ENCODE results near the gene MFAP1.
A peak's percentile ranks its signal among the peaks of the same experiment; 100 is the strongest.
"Not testable (repeated sequence)": the region's sequence is repeated elsewhere in the genome, so short reads cannot be mapped to it uniquely, and the experiment has no call there.

The MFAP1 gene

DNA sequence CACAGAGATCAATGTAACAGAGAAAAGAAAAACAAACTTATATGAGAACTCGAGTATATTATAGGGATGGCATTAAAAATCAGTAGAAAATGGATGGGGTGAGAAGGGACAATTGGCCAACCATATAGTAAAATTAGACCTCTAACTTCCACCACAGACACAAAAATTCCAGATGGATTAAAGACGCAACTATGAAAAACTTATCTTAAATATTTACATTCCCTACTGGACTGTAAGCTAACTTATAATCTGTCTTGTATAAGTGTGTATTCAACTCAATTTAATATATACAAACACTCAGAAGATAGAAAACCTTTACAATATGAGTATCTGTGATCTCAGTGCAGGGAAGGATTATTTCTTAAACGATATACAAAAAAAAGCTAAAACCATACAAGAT, 3.0 kb downstream of the MFAP1 start:
- DNase-seq (ENCODE audit: low spot score) = no peak

DNA sequence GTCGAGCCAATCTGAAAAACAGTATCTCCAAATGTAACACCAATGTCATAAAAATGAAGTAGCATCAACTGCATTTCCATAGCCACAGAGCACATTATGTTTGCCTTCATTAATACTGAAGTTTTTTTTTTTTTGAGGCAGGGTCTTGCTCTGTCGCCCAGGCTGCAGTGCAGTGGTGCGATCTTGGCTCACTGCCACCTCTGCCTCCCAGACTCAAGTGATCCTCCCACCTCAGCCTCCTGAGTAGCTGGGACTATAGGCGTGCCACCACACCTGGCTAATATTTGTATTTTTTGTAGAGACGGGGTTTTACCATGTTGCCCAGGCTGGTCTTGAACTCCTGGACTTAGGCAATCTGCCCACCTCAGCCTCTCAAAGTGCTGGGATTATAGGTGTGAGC, 9.4 kb downstream of the MFAP1 start:
- DNase-seq (ENCODE audit: low spot score) = not testable (repeated sequence)

DNA sequence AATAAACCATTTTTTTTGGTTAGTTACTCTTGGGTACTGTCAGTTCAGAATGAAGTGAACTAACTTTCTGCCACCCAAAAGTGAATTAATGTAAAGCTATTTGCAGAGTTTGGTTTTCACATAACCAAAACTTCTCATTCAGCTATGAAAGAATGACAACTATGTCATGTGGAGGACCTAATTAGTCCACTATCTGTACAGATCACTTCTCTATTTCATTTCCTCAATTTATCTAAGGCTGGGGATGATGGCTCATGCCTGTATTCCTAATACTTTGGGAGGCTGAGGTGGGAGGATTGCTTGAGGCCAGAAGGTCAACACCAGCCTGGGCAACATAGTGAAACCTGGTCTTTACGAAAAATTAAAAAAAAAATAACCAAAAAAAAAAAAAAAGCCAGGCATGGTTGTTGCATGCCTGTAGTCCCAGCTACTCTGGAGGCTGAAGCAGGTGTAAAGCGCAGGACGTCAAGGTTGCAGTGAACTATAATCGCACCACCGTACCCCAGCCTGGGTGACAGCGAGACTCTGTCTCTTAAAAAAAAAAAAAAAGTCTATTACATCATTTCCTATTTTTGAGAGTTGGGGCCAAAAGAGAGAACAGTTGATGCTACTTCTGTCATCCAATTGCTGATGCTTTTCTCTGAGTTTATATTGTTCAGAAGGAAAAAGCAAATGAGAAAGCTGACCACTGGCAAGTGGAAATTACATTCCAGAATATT, 15.4 kb downstream of the MFAP1 start:
- DNase-seq (ENCODE audit: low spot score) = no peak

- DNase-seq (ENCODE audit: low spot score) = no peak
Observed at GRCh38 chr15:43808435-43808950, 16.0 kb downstream of the MFAP1 start.

- DNase-seq (ENCODE audit: low spot score) = not testable (repeated sequence)
Observed at GRCh38 chr15:43802676-43803075, 21.8 kb downstream of the MFAP1 start.

GRCh38 chr15:43800286-43801141, 24.0 kb downstream of the MFAP1 start, which contains the start of gene HYPK:
TSS of gene HYPK (plus strand) at chr15:43800599. CDS start at chr15:43800623, 24 bp downstream.
- peak; percentile 93 for DNase-seq (ENCODE audit: low spot score)

DNA sequence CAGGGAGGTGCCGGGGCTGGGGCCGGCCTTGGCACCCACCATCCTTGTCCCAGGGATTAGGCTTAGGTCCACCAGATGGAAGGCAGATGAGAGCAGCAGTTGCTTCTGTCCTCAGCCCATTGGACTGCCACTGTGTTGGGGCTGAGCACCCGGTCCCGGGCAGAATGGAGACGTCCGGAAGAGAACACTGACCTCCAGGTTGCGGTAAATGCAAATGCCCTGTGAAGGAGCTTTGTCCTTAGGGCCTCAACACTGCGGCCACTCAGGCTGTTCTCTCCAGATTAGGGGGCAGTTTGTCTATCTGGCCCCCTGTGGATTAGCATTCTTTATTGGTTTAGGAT, 24.6 kb downstream of the MFAP1 start, which contains the start of gene SERINC4:
Gene SERINC4 (minus strand): TSS at position 276 of the 341 bp plus-strand sequence. CDS start 234 bp downstream, at position 42.
- DNase-seq (ENCODE audit: low spot score) = no peak

DNA sequence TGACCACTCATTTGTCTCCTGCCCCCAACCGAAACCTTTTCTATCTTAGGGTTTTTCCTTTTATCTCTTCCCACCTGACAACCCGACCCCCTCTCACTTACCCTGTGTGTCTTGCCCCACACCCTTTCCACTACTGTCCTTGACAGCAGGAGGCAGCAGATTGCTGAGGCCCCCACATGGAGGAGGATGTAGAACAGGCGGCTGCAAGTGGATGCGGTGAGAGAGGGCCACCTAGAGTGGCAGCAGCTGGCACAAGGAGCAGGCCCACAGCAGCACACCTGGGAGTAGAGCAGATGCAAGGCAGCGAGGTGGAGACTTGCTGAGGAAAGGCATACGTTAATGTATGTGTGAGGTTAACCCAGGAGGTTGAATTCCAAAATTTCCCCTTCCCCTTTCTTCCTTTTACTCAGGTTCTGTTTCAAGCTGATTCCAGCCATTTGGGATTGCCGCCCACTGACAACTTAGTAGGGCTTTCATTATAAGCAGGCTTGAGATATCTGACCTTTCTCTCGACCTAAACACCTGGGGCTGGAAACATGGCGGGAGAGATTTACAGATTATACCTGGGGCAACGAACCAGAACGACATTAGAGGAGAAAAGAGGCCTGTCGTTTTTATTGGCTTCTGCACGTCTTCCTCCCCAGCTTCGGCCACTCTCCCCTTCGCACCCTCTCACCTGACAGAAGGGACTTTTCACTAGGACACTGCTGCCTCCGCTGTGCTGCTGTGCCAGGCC, 25.1 kb downstream of the MFAP1 start:
- no peak for DNase-seq (ENCODE audit: low spot score)

GRCh38 chr15:43796566-43796965, 27.9 kb downstream of the MFAP1 start:
- DNase-seq (ENCODE audit: low spot score) = no peak

DNA sequence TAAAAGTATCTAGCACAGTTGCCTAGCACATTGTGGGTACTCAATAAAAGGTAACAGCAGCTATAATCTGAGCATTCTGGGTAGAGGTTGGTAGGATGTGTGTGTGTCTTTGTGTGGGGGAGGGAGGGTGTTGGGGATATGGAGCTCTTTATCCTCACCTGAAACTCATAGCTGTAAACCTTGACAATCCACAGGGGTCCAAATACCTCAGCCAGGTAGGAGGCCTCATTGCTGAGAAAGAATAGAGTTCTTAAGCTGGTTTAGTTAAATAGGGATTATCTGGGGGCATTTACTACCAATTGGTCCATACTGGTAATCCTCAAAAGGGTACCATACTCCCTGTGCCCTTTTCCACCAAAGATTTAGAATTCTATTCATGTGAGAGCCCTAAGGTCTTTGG, 28.5 kb downstream of the MFAP1 start:
- DNase-seq (ENCODE audit: low spot score) = no peak

- no peak for DNase-seq (ENCODE audit: low spot score)
Observed at GRCh38 chr15:43795197-43795596, 29.3 kb downstream of the MFAP1 start.

DNA sequence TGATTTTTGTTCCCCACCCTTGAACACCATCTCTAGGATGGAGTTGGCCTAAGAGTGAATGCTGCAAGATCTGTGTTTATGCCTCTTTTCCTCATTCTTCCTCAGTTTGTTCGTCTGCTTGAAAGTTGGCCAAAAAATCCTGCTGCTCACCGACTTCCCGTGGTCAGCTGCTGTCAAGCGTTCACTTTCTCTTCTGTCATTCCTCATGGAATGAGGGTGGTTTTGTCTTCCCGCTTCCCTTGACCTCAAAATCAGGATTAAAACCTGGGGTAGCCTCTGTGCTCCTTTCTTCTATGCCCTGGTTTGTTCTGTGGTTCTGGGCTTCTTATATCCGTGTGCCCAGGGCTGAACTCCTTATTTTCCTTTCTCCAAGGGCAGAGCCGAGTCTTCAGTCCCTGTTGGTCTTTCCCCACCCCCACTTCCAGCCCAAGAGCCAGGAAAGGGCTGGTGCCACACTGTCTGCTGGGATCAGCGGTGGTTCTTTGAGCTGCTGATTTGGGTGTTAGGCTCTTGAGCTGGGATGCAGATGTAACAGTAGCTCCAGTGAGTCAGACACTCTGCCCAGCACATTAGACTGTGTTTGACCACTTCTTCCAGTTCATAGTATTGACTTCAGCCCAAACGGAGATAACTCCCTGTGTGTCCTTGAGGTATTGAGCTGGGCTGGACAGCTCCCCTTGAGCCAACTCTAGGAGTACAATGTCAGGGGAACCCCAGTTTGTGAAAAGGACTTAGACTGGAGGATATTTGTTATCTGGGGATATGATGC, 30.0 kb downstream of the MFAP1 start:
- no peak for DNase-seq (ENCODE audit: low spot score)

- DNase-seq (ENCODE audit: low spot score) = no peak
Observed at GRCh38 chr15:43793647-43794046, 30.8 kb downstream of the MFAP1 start.

- peak; percentile 67 for DNase-seq (ENCODE audit: low spot score)
Observed at GRCh38 chr15:43792761-43793476, 31.6 kb downstream of the MFAP1 start.

GRCh38 chr15:43791993-43792760, 32.3 kb downstream of the MFAP1 start, which contains the start of gene SERF2:
TSS of gene SERF2 (plus strand) at chr15:43792320. CDS start at chr15:43792377, 57 bp downstream.
- peak; percentile 100 for DNase-seq (ENCODE audit: low spot score)

- no peak for DNase-seq (ENCODE audit: low spot score)
Observed at GRCh38 chr15:43789409-43789808, 35.1 kb downstream of the MFAP1 start.

GRCh38 chr15:43779016-43779415, 45.5 kb downstream of the MFAP1 start:
- DNase-seq (ENCODE audit: low spot score) = no peak

DNA sequence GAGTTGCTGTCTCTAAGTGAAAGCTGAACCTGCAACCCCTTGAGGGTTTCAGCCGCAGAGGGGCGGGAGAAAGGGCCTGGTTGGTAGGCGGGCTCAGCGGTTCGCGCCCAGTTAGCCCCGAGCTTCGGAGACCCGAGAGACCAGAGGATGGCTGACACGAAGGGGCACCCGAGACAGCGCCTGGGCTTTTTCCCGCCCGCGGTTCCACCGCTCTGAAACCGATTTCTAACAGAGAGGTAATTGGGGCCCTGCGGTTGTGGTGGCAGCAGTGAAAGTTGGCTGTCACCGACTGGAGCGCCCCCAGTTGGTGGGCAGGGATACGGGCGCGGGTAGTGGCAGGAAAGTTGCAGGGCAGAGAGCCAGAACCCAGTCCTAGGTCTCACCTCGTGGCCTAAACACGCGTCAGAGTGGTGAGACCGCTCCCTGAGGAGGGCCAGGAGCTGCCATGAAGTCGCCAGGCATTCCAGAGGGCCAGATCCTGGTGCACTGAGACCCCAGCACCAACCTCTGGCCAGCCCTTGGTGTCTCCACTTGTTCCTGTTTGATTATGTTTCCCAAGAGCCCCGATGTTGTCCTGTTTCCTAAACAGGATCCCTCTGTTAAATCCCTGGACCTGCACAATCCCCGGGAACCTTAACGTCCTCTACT, 47.1 kb downstream of the MFAP1 start:
- peak; percentile 85 for DNase-seq (ENCODE audit: low spot score)

DNA sequence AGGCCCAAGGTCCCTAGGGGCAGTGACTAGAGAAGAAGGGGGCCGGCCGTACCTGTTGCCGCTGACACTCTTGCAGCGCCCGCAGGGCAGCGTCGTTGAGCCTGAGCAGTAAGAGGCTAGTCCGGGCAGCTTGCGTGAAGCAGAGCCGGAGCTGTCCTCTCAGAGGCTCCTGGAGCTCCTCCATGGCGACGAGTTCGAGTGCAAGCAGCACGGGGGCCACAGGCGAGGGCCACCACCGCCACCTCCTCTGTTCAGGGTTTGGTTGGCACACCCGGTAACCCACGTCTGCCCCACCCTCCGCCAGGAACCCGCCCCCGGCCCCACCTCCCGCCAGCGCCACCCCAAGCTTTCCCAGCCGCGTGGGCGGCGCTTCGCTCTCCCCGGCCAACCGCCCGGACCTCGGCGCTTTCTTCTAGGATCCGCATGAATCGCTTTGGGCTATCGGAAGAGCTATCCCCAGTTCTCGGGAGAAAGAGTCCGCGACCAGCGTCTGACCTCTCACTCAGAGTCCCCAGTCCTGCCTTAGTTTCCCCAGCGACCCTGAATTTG, 47.7 kb downstream of the MFAP1 start, which contains the start of gene ELL3:
Gene ELL3 (minus strand): TSS at position 249 of the 549 bp plus-strand sequence. CDS start 65 bp downstream, at position 184.
- peak; percentile 90 for DNase-seq (ENCODE audit: low spot score)

Data from GM03348 (cell line).